T-helper 2 cell treated with Interferon-gamma antibody and Interleukin-4, amounts not matched to agents 100 ng/mL and 5 ng/mL, for 36 hours (primary cell): ENCODE data around the gene ZNF709. TPM values are rescaled to one million over a fixed set of nuclear protein-coding genes. Genes with fewer than 3 reads are reported as not detected.
"Not testable (repeated sequence)": the region's sequence is repeated elsewhere in the genome, so short reads cannot be mapped to it uniquely, and the experiment has no call there.

ENCODE experiments used
- intact Hi-C: fragments of 100-400 bp; cut with micrococcal nuclease; formaldehyde crosslinking; loops from one replicate; pipeline ENCODE4 v1.15.1; 2023
- total RNA-seq: library from RNA; stranded (reverse); gene quantifications from 2 replicates; pipeline ENCODE4 v1.2.3, GENCODE V29; 2022

ZNF709 gene
- total RNA-seq = 1.2 and 1.9 TPM in 2 replicates

- intact Hi-C loops = loop anchor here (1.0 to 2.0 kb wide), 3 partner anchors 11 to 66 kb away; partner anchors contain the start of genes ZNF443 and ZNF564
Measured at GRCh38 chr19:12484371-12485051, at the start of gene ZNF709. ZNF709 (minus strand) TSS chr19:12484816; CDS start chr19:12484657, 159 bp downstream.

DNA sequence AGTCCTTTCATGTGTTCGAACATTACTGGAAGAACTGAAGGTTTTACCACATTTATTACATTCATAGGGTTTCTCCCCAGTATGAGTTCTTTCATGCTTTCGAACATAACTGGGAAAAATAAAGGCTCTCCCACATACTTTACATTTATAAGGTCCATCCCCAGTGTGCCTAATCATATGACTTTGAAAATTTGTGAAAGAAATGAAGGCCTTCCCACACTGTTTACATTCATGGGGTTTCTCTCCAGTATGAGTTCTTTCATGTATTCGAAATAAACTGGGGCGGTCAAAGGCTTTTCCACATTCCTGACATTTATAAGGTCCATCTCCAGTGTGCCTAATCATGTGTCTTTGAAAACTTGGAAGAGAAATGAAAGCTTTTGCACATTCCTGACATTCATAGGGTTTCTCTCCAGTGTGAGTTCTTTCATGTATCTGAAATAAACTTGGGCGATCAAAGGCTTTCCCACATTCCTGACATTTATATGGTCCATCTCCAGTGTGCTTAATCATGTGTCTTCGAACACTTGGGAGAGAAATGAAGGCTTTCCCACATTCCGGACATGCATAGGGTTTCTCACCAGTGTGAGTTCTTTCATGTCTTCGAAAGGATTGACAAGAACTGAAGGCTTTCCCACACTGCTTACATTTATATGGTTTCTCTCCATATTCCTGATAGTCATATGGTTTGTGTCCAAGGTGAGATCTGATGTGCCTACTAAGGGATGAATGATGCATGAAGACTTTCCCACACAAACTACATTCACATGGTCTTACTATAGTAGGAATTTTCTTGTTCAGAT, 42.6 kb upstream of the ZNF709 start:
- intact Hi-C loops = no loop called here

DNA sequence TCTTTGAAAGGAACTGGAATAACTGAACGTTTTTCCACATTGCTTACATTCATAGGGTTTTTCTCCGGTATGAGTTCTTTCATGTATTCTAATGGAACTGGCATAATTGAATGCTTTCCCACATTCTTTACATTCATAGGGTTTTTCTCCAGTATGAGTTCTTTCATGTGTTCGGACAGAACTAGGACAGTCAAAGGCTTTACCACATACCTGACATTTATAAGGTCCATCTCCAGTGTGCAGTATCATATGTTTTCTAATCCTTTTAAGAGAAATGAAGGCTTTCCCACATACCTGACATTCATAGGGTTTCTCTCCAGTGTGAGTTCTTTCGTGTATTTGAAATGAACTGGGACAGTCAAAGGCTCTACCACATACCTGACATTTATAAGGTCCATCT, 41.9 kb upstream of the ZNF709 start:
- intact Hi-C loops = no loop called here

DNA sequence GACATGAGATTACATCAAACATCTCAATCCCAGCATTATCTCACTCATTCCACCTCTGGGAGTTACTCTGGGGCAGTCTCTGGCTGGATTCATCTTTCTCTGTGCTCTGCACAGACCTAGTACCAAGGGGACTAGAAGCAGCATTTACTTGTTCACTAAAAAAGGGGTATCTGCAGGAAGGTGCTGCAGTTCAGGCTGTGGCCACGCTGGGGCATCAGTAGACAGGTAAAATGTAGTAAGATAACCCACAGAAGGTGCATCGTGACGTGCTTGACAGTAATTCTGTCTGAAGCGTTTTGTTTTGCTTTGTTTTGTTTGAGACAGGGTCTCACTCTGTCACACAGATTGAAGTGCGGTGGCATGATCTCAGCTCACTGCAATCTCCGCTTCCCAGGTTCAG, 37.4 kb upstream of the ZNF709 start:
- intact Hi-C loops = no loop called here

- intact Hi-C loops = no loop called here
Measured at GRCh38 chr19:12513531-12514061, 29.0 kb upstream of the ZNF709 start.

- intact Hi-C loops = no loop called here
Measured at GRCh38 chr19:12497032-12497431, 12.4 kb upstream of the ZNF709 start.

DNA sequence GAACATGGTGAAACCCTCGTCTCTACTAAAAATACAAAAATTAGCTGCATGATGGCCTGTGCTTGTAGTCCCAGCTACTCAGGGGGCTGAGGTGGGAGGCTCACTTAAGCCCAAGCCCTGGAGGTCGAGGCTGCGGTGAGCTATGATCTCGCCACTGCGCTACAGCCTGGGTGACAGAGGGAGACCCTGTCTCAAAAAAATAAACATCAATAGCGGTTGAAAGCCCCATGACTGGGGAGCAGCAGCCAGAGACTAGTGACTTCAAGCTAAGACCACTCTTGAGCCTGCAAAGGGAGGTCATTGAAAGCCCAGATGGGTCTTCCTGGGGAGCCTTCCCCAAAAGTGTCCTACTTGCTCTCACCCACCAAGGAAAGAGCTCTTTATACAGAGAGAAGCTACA, 11.9 kb upstream of the ZNF709 start:
- intact Hi-C loops = no loop called here

DNA sequence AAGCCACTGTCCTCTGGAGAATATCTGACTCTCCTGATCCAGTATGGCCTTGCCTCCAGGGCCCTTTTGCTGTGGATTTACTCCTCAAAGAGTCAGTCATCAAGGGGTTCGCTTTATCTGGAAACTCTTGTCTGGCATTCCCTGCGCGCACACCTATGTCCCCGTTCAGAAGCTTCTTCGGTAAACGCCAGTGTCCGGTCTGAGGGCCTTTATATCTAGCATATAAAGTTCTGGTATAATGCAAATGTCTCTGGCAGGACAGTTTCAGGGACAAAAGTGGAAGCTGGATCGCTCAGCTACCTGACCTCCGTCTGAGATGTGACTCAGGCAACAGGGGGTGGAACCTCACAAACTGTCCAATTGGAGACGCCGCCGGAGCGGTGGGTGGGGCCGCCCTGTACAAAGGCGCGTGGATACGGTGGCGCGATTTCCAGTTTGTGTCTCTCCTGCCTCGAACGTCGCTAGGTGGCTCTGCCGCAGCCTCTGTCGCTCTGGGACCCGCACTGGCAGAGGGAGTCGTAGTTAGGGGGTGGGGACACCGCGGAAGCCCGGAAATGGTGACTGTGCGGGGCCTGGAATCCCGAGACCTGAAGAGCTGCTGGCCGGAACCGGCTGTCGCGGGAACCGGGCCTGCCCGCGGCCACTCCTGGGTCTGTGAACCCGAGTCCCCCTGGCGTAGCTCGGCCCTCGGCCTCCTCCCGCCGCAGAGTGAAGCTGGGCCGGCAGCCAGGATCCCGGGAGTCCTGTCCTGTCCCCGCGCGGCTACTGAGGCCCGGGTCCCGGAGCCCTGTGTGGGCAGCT, 10.6 kb upstream of the ZNF709 start:
- intact Hi-C loops = loop anchor here (1.0 to 2.0 kb wide), 2 partner anchors 11 to 56 kb away; partner anchors contain the start of genes ZNF564 and ZNF709

DNA sequence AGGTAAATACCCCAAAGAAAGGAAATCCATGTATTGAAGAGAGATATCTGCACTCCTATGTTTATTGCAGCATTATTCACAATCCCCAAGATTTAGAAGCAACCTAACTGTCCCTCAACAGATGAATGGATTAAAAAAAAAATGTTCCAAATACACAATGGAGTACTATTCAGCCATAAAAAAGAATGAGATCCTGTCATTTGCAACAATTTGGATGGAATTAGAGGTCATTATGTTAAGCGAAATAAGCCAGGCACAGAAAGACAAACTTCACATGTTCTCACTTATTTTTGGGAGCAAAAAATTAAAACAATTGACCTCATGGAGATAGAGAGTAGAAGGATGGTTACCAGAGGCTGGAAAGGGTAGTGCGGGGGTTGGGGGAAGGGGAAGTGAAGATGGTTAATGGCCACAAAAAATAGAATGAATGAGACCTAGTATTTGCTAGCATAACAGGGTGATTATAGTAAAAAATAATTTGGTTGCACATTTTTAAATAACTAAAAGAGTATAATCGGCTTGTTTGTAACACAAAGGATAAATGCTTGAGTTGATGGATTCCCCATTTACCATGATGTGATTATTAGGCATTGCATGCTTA, 9.7 kb upstream of the ZNF709 start:
- intact Hi-C loops = loop anchor here (2.0 kb wide), 1 partner anchor 56 kb away; the partner anchor contains the start of gene ZNF564

DNA sequence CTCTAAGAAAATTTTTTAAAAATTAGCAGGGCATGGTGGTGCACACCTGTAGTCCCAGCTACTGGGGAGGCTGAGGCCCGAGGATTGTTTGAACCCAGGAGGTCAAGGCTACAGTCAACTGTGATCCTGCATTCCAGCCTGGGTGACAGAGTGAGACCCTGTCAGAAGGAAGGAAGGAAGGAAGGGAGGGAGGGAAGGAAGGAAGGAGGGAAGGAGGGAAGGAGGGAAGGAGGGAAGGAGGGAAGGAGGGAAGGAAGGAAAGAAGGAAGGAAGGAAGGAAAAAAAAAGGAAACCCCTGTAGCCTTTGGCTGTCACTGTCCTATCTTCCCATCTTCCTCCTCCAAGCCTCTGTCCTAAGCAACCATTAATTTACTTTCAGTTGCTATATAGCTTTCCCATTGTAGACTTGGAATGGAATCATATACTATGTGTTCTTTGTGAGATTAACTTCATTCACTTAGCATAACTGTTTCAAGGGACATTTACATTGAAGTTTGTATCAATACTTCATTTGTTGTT, 1.7 kb upstream of the ZNF709 start:
- intact Hi-C loops = not testable (repeated sequence)

DNA sequence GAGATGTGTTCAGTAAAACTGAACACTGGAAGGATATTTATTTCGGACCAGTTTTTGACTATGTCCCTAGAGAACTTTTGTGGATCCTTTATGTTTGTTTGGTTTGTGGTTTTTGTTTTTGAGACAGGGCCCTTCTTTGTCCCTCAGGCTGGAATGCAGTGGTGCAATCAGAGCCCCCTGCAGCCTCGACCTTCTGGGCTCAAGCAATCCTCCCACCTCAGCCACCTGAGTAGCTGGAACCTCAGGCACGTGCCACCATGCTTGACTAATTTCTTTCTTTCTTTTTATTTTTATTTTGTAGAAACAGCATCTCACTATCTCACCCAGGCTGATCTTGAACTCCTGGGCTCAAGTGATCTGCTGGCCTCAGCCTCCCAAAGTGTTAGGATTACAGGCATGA, 955 bp upstream of the ZNF709 start:
- intact Hi-C loops = loop anchor here (2.0 kb wide), 2 partner anchors 45 to 65 kb away; partner anchors contain the start of genes ZNF443 and ZNF564

DNA sequence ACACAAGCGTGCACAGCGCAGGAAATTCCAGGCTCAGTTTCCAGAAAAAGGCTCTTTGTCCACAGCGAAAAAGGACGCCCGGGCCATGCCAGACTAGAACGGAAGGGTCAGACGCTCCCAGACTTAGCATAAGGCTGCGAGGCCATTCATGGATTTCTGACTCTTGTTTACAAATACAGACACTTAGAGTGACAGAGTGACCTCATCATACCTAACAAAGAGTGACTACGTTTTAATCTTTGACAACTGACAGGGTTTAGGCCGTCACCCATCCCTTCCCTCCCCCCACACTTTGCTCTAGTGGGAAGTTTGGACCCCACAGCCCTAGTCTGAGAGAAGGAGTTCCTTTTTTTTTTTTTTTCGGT, 418 bp upstream of the ZNF709 start:
- intact Hi-C loops = loop anchor here (2.0 kb wide), 2 partner anchors 44 to 66 kb away; partner anchors contain the start of genes ZNF443 and ZNF564

DNA sequence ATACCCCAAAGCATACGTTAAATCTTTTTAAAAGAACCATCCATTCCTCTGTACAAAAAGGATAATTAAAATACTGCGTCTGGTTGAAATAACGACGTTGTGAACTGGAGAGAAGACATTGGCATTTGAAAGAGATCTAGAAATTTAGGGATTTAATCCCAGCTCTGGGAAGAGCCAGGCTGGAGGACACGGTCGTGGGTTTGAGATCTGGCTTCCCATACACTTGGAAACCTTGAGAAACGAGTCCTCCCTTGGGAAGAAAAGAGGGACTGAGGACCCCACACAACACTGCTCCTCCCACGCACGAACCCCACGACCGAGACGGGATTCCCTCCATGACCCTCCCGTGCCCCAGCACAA, 625 bp downstream of the ZNF709 start:
- intact Hi-C loops = loop anchor here (1.0 to 2.0 kb wide), 3 partner anchors 11 to 67 kb away; partner anchors contain the start of genes ZNF443 and ZNF564

- intact Hi-C loops = no loop called here
Measured at GRCh38 chr19:12482509-12482886, 2.1 kb downstream of the ZNF709 start.

- intact Hi-C loops = no loop called here
Measured at GRCh38 chr19:12481781-12482508, 2.7 kb downstream of the ZNF709 start.

- intact Hi-C loops = no loop called here
Measured at GRCh38 chr19:12478234-12478941, 6.2 kb downstream of the ZNF709 start.

DNA sequence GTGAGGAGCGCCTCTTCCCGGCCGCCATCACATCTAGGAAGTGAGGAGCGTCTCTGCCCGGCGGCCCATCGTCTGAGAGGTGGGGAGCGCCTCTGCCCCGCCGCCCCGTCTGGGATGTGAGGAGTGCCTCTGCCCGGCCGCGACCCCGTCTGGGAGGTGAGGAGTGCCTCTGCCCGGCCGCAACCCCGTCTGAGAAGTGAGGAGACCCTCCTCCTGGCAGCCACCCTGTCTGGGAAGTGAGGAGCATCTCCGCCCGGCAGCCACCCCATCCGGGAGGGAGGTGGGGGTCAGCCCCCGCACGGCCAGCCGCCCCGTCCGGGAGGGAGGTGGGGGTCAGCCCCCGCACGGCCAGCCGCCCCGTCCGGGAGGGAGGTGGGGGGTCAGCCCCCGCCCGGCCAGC, 17.0 kb downstream of the ZNF709 start:
- intact Hi-C loops = not testable (repeated sequence)

- intact Hi-C loops = no loop called here
Measured at GRCh38 chr19:12465211-12465610, 19.4 kb downstream of the ZNF709 start.

- intact Hi-C loops = no loop called here
Measured at GRCh38 chr19:12464769-12465168, 19.8 kb downstream of the ZNF709 start.
